OCI-LY1 (cell line): ENCODE results near the gene EPPIN.

Experiments
- CTCF ChIP-seq: fragments of 200-600 bp; sonication (generic), shearing (Covaris generic); IDR thresholded peaks from 2 replicates; pipeline ENCODE4 v1.5.1; 2017; ENCODE audit warnings: mild to moderate bottlenecking, antibody characterized with exemption, low read length, moderate library complexity, mixed read lengths
- EZH2 ChIP-seq: fragments of 200-600 bp; sonication (generic), shearing (Covaris generic); IDR thresholded peaks from 2 replicates; pipeline ENCODE4 v1.8.0; 2017; ENCODE audit warnings: borderline replicate concordance, mixed run types, mild to moderate bottlenecking, antibody characterized with exemption, low read length, moderate library complexity, mixed read lengths

- TF ChIP-seq CTCF = no peak
- no peak for TF ChIP-seq EZH2
Measured at GRCh38 chr20:45539382-45539781, 7.8 kb downstream of the EPPIN start, which contains the start of gene WFDC6.
